Thyroid gland (tissue), 4 donors: ENCODE data around the gene RBBP9.

ENCODE experiments used
- POLR2A ChIP-seq, 2 donors: fragments of 450-650 bp; IDR thresholded peaks; one replicate each; pipeline ENCODE4 v1.6.1; 2017; ENCODE audit warnings: antibody characterized with exemption in 2 of 2, mild to moderate bottlenecking in 2 of 2, moderate library complexity in 1 of 2
- TF ChIP-seq, protein P1 (sequence below), 6 experiments: fragments of 200-600 bp in 3 of 6; fragments of 450-650 bp in 3 of 6; sonication (generic) in 3 of 6; IDR thresholded peaks; one replicate each; pipeline ENCODE4 v1.5.1; 2016 to 2019; ENCODE audit warnings: antibody characterized with exemption in 6 of 6, mild to moderate bottlenecking in 2 of 6, inconsistent platforms in 1 of 6, moderate library complexity in 1 of 6

DNA sequence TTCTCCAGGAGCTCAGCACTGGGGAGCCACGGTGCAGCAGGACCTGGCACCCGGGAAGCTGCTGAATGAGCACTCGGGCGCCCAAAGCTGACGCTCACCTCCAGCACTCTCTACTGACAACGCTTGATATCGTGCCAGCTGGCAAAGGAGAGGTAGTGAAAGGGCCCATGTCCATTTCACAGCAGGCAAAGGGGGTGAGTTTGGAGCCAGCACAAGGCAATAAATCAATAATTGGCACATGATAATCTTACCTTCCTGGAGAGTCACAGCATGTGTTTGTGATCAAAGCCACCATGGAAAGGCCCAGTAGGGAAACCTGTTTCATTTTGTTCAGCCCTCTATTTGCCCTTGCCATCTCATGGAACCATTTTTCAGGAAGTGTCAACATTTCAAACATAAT lies 46.9 kb upstream of the RBBP9 start:
- no peak for TF ChIP-seq POLR2A (IDR thresholded peaks at IDR 0.05)
- TF ChIP-seq, protein P1, sequence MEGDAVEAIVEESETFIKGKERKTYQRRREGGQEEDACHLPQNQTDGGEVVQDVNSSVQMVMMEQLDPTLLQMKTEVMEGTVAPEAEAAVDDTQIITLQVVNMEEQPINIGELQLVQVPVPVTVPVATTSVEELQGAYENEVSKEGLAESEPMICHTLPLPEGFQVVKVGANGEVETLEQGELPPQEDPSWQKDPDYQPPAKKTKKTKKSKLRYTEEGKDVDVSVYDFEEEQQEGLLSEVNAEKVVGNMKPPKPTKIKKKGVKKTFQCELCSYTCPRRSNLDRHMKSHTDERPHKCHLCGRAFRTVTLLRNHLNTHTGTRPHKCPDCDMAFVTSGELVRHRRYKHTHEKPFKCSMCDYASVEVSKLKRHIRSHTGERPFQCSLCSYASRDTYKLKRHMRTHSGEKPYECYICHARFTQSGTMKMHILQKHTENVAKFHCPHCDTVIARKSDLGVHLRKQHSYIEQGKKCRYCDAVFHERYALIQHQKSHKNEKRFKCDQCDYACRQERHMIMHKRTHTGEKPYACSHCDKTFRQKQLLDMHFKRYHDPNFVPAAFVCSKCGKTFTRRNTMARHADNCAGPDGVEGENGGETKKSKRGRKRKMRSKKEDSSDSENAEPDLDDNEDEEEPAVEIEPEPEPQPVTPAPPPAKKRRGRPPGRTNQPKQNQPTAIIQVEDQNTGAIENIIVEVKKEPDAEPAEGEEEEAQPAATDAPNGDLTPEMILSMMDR (IDR thresholded peaks at IDR 0.05), result no peak
